Endothelial cell (in vitro differentiated cells): ENCODE data around the gene TRIO. TPM values are rescaled to one million over a fixed set of nuclear protein-coding genes. Genes with fewer than 3 reads are reported as not detected.

ENCODE experiments used
- DNase-seq: peaks from one replicate; pipeline ENCODE4 v3.0.0; 2021; ENCODE audit warnings: low spot score
- H3K27ac Mint-ChIP-seq: one replicate; pipeline ENCODE4 v1.8.0; 2021; ENCODE audit warnings: mixed read lengths, inconsistent platforms; ENCODE audit not compliant: unreplicated experiment
- H3K27me3 Mint-ChIP-seq: one replicate; pipeline ENCODE4 v1.8.0; 2021; ENCODE audit warnings: mild to moderate bottlenecking, moderate library complexity, mixed read lengths, inconsistent platforms; ENCODE audit not compliant: unreplicated experiment
- H3K36me3 Mint-ChIP-seq: one replicate; pipeline ENCODE4 v1.8.0; 2021; ENCODE audit warnings: mild to moderate bottlenecking, low read depth, mixed read lengths, inconsistent platforms; ENCODE audit not compliant: unreplicated experiment
- H3K4me1 Mint-ChIP-seq: one replicate; pipeline ENCODE4 v1.8.0; 2021; ENCODE audit warnings: mild to moderate bottlenecking, mixed read lengths, inconsistent platforms; ENCODE audit not compliant: unreplicated experiment
- H3K4me3 Mint-ChIP-seq: one replicate; pipeline ENCODE4 v1.8.0; 2021; ENCODE audit warnings: mild to moderate bottlenecking, mixed read lengths, inconsistent platforms; ENCODE audit not compliant: unreplicated experiment
- H3K9me3 Mint-ChIP-seq: one replicate; pipeline ENCODE4 v1.8.0; 2021; ENCODE audit warnings: mixed read lengths, inconsistent platforms; ENCODE audit not compliant: unreplicated experiment
- CTCF ChIP-seq: fragments of 200-600 bp; sonication (generic); IDR thresholded peaks from one replicate; pipeline ENCODE4 v1.5.0; 2021; ENCODE audit warnings: antibody characterized with exemption; ENCODE audit not compliant: unreplicated experiment
- total RNA-seq: library from RNA; stranded (reverse); fragmentation: NEBNext Ultra II Directional; extraction: Animal tissue kit (Norgen Biotek cat#: 25700); gene quantifications from one replicate; pipeline ENCODE4 v1.2.1, GENCODE V29; 2021; ENCODE audit not compliant: unreplicated experiment

Gene TRIO
- total RNA-seq, 1 donor from 2014 or later = 229 TPM

GRCh38 chr5:14462681-14463080 lies 319.5 kb downstream of the TRIO start:
- no peak overlapping the region for H3K27ac Mint-ChIP-seq
- peaks cover 59% of the 10 kb centered on the region for H3K36me3 Mint-ChIP-seq
- H3K27me3 Mint-ChIP-seq = peaks cover 9% of the 10 kb centered on the region
- TF ChIP-seq CTCF = no peak
- no peak overlapping the region for H3K4me3 Mint-ChIP-seq
- H3K9me3 Mint-ChIP-seq = no peaks in the 10 kb centered on the region
- no peak for DNase-seq
- H3K4me1 Mint-ChIP-seq = peaks cover 32% of the 10 kb centered on the region

DNA sequence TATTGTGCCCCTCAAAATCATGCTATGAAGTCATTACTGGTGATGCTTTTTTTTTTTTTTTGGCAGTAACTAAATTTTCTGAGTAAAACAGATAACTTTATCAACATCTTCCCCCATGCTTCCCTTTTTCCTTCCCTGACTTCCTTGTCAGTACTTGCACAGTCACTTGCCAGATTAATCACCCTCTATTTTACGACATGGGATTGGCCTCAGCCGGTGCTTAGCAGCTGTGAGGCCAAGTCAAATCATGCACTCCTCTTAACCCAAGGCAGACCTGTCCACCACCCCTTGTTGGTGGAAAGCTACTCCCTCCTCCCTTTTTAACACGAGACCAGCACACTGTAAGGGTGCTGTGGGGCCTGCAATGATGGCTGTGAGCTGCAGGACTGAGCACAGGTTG lies 320.5 kb downstream of the TRIO start:
- Mint-ChIP-seq H3K36me3 (peaks cover 52% of the 10 kb centered on the region), H3K9me3 (no peaks in the 10 kb centered on the region), H3K4me3 (no peak overlapping the region), H3K27ac (peak overlapping the region; percentile 19), H3K27me3 (peaks cover 9% of the 10 kb centered on the region), H3K4me1 (peaks cover 33% of the 10 kb centered on the region)
- TF ChIP-seq CTCF = no peak
- DNase-seq = no peak

DNA sequence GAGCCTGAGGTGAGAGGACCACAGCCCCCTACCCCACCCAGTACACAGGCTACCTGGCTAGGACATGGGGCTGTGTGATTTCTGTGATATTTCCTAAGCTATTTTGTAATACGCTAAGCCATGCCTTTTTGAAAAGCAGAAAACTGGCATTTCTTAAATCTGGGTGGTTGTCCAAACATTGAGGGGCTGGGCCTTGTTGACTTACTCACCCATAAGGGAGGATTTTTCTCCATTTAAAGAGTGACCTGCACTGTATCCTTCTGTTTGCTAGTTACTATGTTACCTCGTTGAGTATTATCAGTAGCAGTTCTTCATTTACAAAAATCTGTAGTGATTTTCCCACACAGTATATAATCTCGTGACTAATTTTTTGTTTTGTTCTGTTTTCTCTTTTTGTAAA lies 321.0 kb downstream of the TRIO start:
- no peaks in the 10 kb centered on the region for H3K9me3 Mint-ChIP-seq
- H3K36me3 Mint-ChIP-seq = peaks cover 50% of the 10 kb centered on the region
- no peak overlapping the region for H3K4me3 Mint-ChIP-seq
- H3K4me1 Mint-ChIP-seq = peaks cover 35% of the 10 kb centered on the region
- no peak for DNase-seq
- H3K27ac Mint-ChIP-seq = peak overlapping the region; percentile 33
- no peak for TF ChIP-seq CTCF
- peaks cover 9% of the 10 kb centered on the region for H3K27me3 Mint-ChIP-seq

GRCh38 chr5:14464671-14465070 lies 321.5 kb downstream of the TRIO start:
- DNase-seq = no peak
- Mint-ChIP-seq H3K27ac (peak overlapping the region; percentile 76), H3K4me3 (peak overlapping the region; percentile 49), H3K4me1 (peaks cover 41% of the 10 kb centered on the region), H3K27me3 (peaks cover 9% of the 10 kb centered on the region), H3K36me3 (peaks cover 49% of the 10 kb centered on the region), H3K9me3 (no peaks in the 10 kb centered on the region)
- no peak for TF ChIP-seq CTCF

DNA sequence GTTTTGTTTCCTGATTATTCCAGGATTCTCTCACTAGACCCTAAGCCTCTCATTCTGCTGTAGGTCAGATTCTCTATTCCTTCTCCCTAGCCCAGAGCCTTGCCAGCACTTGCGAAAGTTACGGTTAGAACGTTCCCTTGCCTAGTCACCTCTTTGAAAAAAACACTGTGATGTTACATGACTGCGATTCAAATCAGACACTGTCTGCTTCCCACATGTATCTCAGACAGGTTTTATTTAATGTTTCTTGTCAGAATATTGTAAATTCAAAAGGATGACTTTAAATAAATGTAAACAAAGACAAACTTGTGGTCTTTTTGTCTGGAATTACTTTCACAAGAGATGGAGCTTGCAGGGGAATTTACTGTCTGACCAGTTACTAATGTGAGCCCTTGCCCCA lies 322.0 kb downstream of the TRIO start:
- H3K9me3 Mint-ChIP-seq = no peaks in the 10 kb centered on the region
- no peak for DNase-seq
- H3K4me3 Mint-ChIP-seq = peak overlapping the region; percentile 49
- TF ChIP-seq CTCF = no peak
- peaks cover 9% of the 10 kb centered on the region for H3K27me3 Mint-ChIP-seq
- peaks cover 49% of the 10 kb centered on the region for H3K36me3 Mint-ChIP-seq
- H3K27ac Mint-ChIP-seq = peak overlapping the region; percentile 76
- peaks cover 45% of the 10 kb centered on the region for H3K4me1 Mint-ChIP-seq
